ENCODE data around the gene EGFR.

The EGFR gene

DNA sequence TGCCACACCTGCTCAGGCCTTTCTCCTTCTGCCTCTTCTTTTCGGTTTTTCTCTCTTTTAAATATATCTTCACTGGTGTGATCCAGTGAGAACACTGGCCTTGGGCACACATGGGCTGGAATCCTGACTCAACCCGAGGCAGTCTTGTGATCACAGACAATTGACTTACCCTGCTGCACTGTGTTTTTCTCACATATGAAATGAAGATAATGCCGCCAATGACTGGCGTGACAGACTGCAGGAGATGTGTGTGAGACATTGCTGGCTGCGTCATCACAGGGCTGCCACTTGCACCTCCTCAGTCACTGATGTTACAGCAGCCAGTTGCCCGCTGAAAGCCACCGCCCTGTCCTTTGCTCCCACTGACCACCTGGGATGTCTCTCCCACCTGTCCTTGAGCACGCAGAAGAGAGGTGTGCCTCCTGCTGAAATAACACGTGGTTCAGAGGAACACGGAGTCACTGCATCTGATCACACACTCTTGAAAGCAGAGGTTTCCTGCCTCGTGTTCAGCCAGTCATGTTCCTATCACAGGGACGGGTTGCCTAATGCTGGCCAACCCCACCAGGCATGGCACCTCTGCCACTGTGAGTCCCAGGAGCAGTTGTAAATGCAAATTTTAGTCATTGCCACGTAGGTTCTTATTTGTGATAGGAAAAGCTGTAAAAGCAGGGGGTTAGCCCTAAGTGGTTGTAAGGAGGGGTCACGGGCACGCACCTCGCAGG lies 221.8 kb downstream of the EGFR start:
- no peak for DNase-seq (ENCODE audit: low read depth in 2 of 2, low spot score in 1 of 2)

DNA sequence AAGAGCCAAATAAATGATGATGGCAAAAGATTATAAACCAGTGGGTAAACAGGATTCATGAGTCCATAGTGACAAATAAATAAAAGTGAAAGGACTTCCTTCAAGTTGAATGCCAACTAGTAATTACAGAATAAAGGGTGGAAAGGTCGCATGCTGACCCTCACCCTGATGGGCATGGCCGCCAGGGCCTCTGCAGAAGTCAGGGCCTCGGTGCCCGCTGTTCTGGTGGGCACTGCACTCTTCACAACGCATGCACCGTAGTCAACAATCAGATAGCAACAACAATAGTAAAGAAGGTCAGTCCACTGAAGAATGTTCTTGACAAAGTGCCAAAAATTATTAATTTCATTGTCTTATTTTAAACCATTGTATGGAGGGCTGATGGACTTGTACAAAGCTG lies 223.1 kb downstream of the EGFR start:
- DNase-seq (ENCODE audit: low read depth in 2 of 2, low spot score in 1 of 2) = no peak

GRCh38 chr7:55242613-55243012 lies 223.8 kb downstream of the EGFR start:
- DNase-seq (ENCODE audit: low read depth in 2 of 2, low spot score in 1 of 2) = no peak

GRCh38 chr7:55244006-55244745 lies 225.4 kb downstream of the EGFR start:
- no peak for DNase-seq (ENCODE audit: low read depth in 2 of 2, low spot score in 1 of 2)

GRCh38 chr7:55245271-55245723 lies 226.5 kb downstream of the EGFR start:
- DNase-seq (ENCODE audit: low read depth in 2 of 2, low spot score in 1 of 2) = no peak

DNA sequence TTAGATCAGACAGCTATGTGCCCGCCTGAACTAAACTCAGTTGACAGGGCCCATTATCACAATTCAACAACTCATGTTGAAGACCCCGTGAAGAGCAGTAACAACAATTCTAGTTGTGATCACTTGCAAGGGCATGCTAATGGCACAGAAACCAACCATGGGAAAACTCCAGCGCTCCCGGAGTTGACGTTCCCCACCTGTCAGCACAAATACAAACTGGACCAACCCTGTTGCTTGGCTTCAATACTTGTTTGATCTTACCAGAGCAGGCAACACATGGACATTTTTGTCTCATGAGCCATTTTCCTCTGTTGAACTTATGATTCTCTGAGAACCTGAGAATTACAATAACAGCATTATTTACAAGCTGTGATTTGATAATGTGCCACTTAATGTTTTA lies 227.4 kb downstream of the EGFR start:
- DNase-seq (ENCODE audit: low read depth in 2 of 2, low spot score in 1 of 2) = no peak

DNA sequence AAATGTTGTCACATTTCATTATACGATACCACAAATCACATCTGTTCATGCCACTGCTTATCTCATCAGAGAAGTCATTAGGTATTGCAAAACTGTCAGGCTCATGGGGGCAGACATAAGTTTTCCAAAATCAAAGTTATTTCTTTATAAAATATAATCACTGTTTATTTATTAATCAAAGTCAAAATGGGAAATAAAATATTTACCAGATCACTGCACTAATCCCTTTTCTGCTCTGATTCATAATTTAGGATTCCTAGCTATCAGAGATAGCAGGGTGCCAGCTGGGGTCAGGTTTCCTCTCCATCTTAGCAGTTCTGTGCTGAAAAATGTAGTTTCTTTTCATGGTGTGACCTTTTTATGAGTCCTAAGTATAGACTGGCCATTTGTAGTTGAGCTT lies 228.6 kb downstream of the EGFR start:
- no peak for DNase-seq (ENCODE audit: low read depth in 2 of 2, low spot score in 1 of 2)

DNA sequence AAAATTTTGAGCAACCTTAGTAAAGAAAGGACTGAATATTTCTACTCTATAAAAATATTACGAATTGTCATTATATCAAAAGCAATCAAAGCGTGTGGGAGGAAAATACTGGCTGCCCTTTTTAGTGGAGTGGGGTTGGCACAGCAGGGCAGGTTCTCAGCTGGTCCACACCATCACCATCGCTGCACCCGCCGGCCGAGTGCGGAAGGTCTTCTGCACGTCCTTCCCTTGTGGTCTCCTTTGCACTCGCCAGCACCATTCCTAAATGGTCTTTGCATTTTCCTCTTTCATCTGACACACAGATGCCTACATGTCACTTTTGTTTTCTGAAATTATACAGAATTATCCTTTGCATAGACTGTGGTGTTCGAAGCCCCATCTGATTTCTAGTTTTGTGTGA lies 229.7 kb downstream of the EGFR start:
- no peak for DNase-seq (ENCODE audit: low read depth in 2 of 2, low spot score in 1 of 2)

DNA sequence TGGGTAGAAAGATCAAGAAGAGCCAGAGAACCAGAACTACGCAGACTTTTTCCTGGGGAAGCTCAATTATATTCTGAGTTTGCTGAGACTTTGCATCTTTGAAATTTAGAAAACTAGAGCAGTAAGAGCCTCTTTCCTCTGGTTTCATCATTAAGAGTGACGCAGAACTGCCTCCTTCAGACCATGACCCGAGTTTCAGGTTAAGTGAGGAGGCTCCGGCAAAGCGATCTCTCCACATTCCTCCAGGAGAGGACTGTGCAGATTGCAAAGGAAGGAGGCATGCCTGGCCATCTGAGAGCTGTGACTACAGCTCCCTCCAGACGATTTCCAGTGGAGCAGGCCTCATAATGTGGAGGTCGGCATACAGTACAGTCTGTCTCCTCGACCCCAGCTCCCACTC lies 230.5 kb downstream of the EGFR start:
- no peak for DNase-seq (ENCODE audit: low read depth in 2 of 2, low spot score in 1 of 2)

DNA sequence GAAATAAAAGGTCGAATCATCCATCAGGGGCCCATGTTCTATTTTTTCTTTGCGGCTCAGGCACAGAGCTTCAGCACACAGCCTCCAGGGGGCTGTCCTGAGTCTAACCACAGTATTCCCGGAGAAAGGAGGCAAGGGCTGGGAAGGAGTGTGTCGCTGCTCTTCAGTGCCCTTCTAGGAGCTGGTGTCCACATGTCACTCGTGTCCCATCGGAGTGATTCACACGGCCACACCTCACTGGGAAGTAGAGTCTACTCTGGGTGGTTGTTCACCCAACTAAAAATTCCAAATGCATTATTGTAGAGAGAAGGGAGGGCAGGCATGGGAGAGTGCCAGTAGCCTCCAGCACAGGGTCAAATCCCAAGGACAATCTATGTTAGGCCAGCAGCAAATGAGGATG lies 231.5 kb downstream of the EGFR start:
- no peak for DNase-seq (ENCODE audit: low read depth in 2 of 2, low spot score in 1 of 2)

GRCh38 chr7:55251313-55251712 lies 232.5 kb downstream of the EGFR start:
- no peak for DNase-seq (ENCODE audit: low read depth in 2 of 2, low spot score in 1 of 2)

- DNase-seq (ENCODE audit: low read depth in 2 of 2, low spot score in 1 of 2) = no peak
Measured at GRCh38 chr7:55251911-55252310, 233.1 kb downstream of the EGFR start.

- DNase-seq (ENCODE audit: low read depth in 2 of 2, low spot score in 1 of 2) = no peak
Measured at GRCh38 chr7:55252386-55252785, 233.6 kb downstream of the EGFR start.

DNA sequence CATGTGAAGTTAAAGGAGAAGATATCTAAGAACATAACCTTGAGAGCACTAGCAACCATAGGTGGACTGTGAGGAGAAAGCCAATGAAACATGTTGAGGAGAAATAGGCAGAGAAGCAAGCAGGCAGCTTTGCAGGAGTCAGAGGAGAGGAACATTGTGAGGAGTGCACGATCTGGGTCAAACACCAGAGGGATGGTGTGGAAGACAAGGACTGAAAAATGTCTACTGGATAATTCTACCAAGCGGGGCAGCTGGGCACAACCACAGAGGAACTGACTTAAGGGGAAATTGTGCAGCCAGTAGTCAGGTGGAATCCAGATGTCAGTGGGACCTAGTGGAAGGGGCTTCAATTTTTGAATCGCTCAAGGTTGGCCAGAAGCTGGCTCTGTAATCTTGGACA lies 234.4 kb downstream of the EGFR start:
- DNase-seq (ENCODE audit: low read depth in 2 of 2, low spot score in 1 of 2) = no peak

GRCh38 chr7:55254242-55254595 lies 235.4 kb downstream of the EGFR start:
- DNase-seq (ENCODE audit: low read depth in 2 of 2, low spot score in 1 of 2) = no peak

DNA sequence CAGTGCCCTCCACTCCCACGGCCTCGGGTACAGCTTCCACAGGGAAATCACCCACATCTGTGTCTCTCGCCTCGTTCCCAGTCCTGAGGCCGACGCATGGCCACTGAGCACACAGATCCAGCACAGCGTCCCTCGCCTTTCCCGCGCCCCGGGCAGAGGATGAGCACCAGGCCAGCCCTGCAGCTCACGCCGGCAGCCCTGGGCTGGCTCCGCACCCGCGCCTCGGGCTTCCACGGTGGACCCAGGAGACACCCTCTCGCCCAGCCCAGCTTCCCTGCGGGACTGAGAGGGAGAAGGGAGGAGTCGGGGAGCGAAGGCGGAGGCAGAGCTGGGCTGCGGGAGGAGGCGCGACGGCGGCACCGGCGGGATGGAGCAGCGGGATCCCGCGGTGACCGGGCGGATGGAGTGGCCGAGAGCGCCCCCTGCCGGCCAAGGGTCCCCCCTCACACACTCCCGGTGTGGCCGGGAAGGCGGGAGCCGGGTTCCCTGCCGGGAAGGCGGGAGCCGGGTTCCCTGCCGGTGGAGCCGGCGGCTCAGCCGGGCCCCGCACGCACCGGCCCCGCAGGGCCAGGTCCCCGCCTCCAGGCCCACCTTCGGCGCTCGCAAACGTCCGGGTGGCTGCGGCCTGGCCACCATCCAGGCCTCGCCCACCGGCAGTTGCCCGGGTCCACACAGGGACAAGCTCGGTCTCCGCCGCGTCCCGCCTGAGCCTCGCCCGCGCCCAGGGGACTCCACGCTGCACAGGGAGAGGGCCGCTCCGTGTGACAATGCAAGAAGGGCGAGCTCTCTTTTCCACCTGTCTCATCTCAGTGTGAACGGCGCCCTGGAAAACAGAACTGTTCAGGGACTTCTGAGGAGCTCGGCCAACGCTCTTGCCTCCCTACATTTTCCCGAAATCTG lies 236.0 kb downstream of the EGFR start:
- peak; percentile 20 to 30 for DNase-seq (ENCODE audit: low read depth in 2 of 2, low spot score in 1 of 2)

- peak; percentile 15 to 36 for DNase-seq (ENCODE audit: low read depth in 2 of 2, low spot score in 1 of 2)
Measured at GRCh38 chr7:55255496-55256445, 237.0 kb downstream of the EGFR start.

DNA sequence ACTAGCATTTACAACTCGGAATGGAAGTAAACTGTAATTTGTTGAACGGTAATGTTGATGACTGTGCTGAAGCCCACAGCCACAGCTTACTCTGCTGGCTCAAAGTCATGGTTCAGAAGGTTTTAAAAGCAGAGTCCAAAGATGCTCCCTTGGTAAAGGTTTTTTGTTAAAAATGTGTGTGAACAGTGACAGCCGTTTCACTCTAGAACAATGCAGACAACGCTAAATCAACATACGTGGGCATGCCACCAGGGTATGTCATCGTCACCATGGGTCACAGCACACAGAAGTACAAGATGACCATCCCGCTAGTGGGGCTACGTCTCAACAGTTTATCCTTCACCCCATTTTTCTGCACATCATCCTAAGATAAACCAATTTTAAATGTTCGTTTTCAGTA lies 239.8 kb downstream of the EGFR start:
- DNase-seq (ENCODE audit: low read depth in 2 of 2, low spot score in 1 of 2) = no peak

GRCh38 chr7:55260171-55260570 lies 241.4 kb downstream of the EGFR start:
- no peak for DNase-seq (ENCODE audit: low read depth in 2 of 2, low spot score in 1 of 2)

GRCh38 chr7:55260676-55261385 lies 242.0 kb downstream of the EGFR start:
- no peak for DNase-seq (ENCODE audit: low read depth in 2 of 2, low spot score in 1 of 2)

All from stimulated activated CD8-positive, alpha-beta memory T cell treated with anti-CD3 and anti-CD28 coated beads, Interleukin-4, amount 100 ng/mL, for 1 hour (primary cell).